Effector memory CD8-positive, alpha-beta T cell (primary cell): ENCODE results near the gene NACC2.

ENCODE experiments used
- ATAC-seq: fragments of 150-1000 bp; cut with Tn5 transposase; replicated peaks from 2 replicates; pipeline ENCODE4 v1.10.0; 2021; ENCODE audit warnings: mild to moderate bottlenecking, moderate library complexity
- DNase-seq, 3 experiments: peaks; one replicate each; pipeline ENCODE4 v3.0.0; 2021
- H3K27ac Mint-ChIP-seq, 2 donors: one replicate each; pipeline ENCODE4 v1.8.0; 2022; ENCODE audit warnings: mild to moderate bottlenecking in 2 of 2, mixed read lengths in 2 of 2, moderate library complexity in 2 of 2
- H3K27me3 Mint-ChIP-seq, 2 donors: one replicate each; pipeline ENCODE4 v1.8.0; 2022; ENCODE audit warnings: mixed read lengths in 2 of 2
- H3K36me3 Mint-ChIP-seq: one replicate; pipeline ENCODE4 v1.8.0; 2022; ENCODE audit warnings: mild to moderate bottlenecking, moderate library complexity, mixed read lengths; ENCODE audit not compliant: insufficient read depth
- H3K4me1 Mint-ChIP-seq, 2 donors: one replicate each; pipeline ENCODE4 v1.8.0; 2022; ENCODE audit warnings: low read depth in 2 of 2, mixed read lengths in 2 of 2
- H3K4me3 Mint-ChIP-seq, 2 donors: one replicate each; pipeline ENCODE4 v1.8.0; 2022; ENCODE audit warnings: mild to moderate bottlenecking in 2 of 2, mixed read lengths in 2 of 2, moderate library complexity in 2 of 2
- H3K9me3 Mint-ChIP-seq, 2 donors: one replicate each; pipeline ENCODE4 v1.8.0; 2022; ENCODE audit warnings: mixed read lengths in 2 of 2

The NACC2 gene

DNA sequence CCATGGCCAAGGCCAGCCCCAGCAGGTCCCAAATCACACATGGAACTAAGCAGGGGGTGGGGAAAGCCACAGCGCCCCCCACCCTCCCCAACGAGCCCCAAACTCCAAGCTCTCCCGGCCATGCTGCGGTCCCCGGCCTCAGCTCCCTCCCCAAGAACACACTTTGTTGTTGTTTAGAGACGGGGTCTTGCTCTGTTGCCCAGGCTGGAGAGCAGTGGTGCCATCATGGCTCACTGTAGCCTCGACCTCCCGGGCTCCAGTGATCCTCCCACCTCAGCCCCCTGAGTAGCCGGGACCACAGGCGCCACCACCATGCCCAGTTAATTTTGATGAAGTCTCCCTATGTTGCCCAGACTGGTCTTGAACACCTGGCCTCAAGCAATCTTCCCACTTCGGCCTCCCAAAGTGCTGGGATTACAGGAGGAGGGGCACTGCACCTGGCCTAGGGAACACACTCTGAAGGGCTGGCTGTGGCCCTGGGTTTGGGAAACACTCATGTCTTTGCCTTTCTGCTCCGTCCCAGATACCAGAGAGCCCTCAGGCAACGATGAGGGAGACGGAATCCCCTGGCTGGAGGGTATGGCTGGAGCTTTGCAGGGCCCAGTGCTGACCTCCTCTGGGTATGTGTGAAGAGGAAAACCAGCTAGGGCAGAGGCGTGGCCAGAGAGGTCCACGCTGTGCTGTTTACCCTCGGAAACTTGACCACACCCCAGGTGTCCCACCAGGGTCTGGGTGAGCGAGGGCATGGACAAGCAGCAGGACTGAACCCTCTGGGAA lies 80.8 kb downstream of the NACC2 start:
- H3K27ac Mint-ChIP-seq, result no peak overlapping the region

DNA sequence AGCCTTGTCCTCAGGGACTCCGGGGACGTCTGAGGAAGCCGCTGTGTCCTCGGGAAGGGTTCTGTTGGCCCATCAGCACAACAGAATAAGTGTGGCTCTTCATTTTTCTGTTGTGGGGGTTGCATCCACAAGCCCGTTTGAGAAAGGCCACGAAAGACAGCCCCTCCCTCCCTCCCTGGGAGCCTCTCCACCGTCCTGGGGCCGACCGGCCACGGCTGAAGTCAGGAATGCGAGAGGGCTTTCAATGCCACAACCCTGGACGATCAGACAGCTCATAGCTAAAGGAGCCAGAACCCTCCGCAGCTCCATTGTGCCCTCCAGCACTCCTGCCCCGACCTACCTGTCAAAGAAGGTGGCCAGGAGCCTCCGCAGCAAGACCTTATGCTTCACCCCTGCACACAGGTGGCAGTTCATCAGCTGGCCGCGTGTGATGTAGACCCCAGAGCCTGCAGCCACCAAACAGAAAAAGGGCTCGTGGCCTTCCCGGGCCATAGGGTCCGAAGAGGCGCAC lies 81.5 kb downstream of the NACC2 start:
- ATAC-seq (no peak), DNase-seq (no peak)
- Mint-ChIP-seq H3K9me3 (no peaks in the 10 kb centered on the region), H3K4me3 (no peak overlapping the region), H3K36me3 (peaks cover 3% of the 10 kb centered on the region), H3K4me1 (no peaks in the 10 kb centered on the region), H3K27ac (no peak overlapping the region), H3K27me3 (no peaks in the 10 kb centered on the region)

More for the DNA sequence above, 80.8 kb downstream of the NACC2 start:
- Mint-ChIP-seq H3K27me3 (no peaks in the 10 kb centered on the region), H3K4me3 (no peak overlapping the region), H3K4me1 (no peaks in the 10 kb centered on the region), H3K9me3 (no peaks in the 10 kb centered on the region), H3K36me3 (peaks cover 3% of the 10 kb centered on the region)
- no peak for DNase-seq
- no peak for ATAC-seq

DNA sequence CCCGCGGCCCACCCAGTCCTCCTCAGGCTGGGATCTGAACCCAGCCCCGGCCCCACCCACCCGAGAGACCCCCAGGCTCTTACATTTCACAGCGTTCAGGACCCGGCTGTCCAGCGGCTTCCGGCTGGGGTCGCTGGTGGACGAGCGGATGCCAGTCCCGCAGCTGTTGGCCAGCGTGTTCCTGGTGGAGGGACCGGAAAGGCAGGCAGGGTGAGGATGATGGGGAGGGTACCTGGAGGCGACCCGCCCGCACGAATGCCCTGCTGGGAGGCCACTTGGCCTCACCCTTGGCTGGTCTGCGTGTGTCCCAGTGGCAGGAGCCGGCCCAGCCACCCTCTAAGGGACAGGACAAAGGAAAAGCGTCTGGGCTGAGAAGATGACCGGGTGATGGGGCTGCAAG lies 82.0 kb downstream of the NACC2 start:
- Mint-ChIP-seq H3K27ac (no peak overlapping the region), H3K4me3 (no peak overlapping the region), H3K27me3 (no peaks in the 10 kb centered on the region), H3K36me3 (peaks cover 3% of the 10 kb centered on the region), H3K9me3 (no peaks in the 10 kb centered on the region), H3K4me1 (no peaks in the 10 kb centered on the region)
- DNase-seq (no peak), ATAC-seq (no peak)

DNA sequence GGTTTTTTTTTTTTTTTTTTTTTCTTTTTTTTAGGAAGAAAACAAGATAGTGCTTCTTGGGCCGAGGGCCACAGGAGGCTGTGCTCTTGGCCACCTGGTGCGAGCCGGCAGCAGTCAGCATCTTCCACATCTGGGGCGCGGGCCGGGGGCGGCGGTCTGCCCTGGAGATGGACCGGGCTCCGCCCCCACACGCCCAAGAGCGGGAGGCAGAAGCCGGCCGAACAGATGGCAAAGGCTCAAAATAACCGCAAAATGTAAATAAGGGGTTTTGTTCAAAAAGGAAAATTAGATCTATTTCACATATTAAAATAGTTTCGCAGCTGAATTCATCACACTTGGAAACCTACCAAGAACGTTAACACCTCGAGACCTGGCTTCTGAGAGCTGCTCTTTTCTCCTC lies 82.4 kb downstream of the NACC2 start:
- Mint-ChIP-seq H3K36me3 (peaks cover 3% of the 10 kb centered on the region), H3K27me3 (no peaks in the 10 kb centered on the region), H3K4me1 (peaks cover 0 to 2% of the 10 kb centered on the region in 2 donors), H3K4me3 (no peak overlapping the region), H3K27ac (no peak overlapping the region), H3K9me3 (no peaks in the 10 kb centered on the region)
- DNase-seq (no peak), ATAC-seq (no peak)

DNA sequence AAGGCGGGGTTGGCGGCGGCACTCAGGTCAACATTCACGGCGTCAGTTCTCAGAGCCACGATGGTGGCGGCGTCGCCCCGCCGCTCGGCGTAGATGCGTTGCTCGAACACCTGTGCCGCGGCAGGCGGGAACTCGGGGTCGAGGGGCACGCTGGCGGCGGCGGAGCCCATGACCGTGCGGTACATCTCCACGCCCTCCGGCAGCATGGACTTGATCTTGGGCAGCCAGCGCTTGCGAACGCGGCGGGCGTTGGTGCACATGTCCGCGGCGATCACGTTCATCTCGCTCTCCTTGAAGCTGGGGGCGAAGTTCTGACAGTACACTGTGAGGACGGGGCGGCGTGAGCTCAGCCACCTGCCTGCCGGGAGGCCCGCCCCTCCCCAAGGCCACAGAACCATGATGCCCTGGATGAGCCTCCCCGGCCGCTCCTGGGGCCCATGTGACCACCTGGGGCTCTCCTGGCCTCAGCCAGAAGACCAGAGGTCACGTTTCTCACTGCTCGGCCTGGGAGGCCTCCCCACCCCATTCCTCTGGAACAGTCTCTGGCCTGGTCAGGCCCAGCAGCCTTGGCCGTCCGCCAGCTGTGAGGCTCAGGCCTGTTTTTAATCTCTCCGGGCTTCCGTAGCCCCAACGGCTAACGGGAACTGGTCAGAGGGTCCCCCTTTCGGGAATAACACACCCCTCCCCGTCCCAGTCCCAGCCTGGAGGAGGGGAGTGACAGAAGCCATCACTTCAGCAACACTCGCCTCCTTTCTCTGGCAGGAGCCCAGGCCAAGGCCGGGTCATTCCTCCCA lies 83.2 kb downstream of the NACC2 start:
- DNase-seq, result no peak
- Mint-ChIP-seq H3K27ac (no peak overlapping the region), H3K9me3 (no peaks in the 10 kb centered on the region), H3K4me3 (no peak overlapping the region), H3K27me3 (no peaks in the 10 kb centered on the region), H3K36me3 (peaks cover 3% of the 10 kb centered on the region), H3K4me1 (peaks cover 0 to 2% of the 10 kb centered on the region in 2 donors)
- ATAC-seq, result no peak

DNA sequence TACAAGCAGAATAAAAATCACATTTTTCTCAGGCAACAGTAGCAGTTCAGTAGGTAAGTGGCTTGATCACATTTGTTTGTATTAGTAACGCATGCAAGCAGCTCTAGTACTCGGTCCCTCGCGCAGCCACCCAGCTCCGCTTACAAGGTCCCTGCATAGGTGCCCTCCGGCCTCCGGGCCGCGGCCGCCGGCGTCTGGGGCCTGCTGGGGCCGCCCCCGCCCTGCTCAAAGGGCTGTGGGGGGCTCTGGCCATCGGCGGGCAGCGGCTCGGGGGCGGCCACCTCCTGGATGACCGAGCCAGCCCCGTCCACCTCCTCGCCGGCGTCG lies 83.8 kb downstream of the NACC2 start:
- no peaks in the 10 kb centered on the region for H3K36me3 Mint-ChIP-seq
- H3K27ac Mint-ChIP-seq, result no peak overlapping the region
- no peak for DNase-seq
- ATAC-seq, result no peak
- H3K4me1 Mint-ChIP-seq, result peaks cover 0 to 2% of the 10 kb centered on the region in 2 donors
- H3K4me3 Mint-ChIP-seq, result no peak overlapping the region
- no peaks in the 10 kb centered on the region for H3K9me3 Mint-ChIP-seq
- H3K27me3 Mint-ChIP-seq, result no peaks in the 10 kb centered on the region

DNA sequence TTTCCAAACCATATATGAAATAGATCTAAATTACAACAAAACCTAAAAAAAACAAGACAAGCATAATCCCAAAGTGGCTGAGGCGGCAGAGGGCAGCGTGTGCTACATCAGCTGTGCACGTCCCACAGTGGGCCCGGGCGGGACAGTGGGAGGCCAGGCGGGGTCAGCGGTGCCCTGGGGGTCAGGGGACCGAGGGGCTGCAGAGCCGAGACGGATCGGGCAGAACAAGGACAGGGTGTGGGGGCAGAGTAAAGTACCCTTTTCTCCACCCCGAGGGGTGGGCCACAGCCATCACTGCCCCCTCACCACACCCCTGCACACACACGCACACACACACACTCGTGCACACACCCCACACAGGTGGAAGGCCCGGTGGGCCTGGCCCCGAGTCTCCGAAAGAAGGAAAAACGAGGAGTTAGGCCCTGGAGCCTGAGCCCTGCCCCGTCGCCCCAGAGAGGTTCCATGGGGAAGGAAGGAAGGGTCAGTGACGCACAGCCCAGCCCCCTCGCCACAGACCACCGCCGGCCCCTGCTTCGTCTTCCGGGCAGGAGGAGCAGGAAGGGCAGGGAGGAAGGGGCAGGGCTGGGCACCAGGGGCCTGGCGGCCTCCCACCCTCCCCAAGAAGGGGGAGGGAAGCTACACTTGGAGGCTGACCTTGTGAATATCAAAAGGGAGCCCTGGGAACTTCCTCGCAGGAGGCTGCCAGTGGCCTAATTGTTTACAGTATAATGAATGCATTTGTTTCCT lies 84.3 kb downstream of the NACC2 start:
- Mint-ChIP-seq H3K4me3 (no peak overlapping the region), H3K27ac (no peak overlapping the region), H3K9me3 (no peaks in the 10 kb centered on the region), H3K36me3 (no peaks in the 10 kb centered on the region), H3K27me3 (no peaks in the 10 kb centered on the region), H3K4me1 (peaks cover 0 to 2% of the 10 kb centered on the region in 2 donors)
- DNase-seq, result no peak
- no peak for ATAC-seq

DNA sequence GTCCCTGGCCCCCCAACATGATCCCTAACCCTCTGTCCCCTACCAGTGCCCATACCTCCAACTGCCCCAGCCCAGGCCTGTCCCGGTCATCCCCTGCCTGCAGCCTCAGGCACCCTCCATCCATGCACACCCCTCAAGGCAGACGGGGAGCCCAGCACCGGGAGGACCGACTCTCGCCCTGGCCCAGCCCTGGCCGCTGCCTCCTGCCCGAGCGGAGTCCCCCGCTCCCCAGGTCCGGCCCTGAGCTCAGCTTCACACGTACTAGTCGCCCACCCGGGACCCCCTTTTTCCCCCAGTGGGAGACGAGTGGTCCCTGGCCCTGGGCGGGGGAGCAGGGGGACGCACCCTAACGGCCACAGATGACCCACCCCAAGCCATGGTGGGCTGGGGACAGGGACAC lies 84.9 kb downstream of the NACC2 start:
- no peak overlapping the region for H3K4me3 Mint-ChIP-seq

DNA sequence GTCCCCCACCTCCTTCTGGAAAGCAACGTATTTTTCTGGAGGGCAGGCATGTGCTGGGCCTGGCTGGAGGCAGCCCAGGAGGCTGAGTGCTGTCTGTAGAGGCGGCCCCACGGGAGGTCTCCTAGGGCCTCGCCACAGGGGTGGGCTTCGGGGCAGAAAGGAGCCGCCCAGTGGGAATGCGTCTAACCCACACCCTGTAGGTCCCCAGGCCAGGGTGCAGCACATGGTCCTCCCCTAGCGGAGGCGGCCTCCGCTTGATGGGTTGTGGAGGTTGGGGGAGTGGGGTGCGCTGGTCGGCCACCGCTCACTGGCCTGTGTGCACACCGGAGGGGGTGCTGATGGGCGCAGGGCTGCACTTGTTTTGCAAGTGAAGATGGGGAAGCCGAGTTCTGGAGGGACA lies 85.6 kb downstream of the NACC2 start:
- Mint-ChIP-seq H3K27ac (no peak overlapping the region), H3K27me3 (no peaks in the 10 kb centered on the region), H3K4me3 (no peak overlapping the region), H3K9me3 (no peaks in the 10 kb centered on the region), H3K4me1 (peaks cover 0 to 2% of the 10 kb centered on the region in 2 donors), H3K36me3 (no peaks in the 10 kb centered on the region)
- ATAC-seq (no peak), DNase-seq (no peak)

More for the DNA sequence above, 84.9 kb downstream of the NACC2 start:
- H3K36me3 Mint-ChIP-seq, result no peaks in the 10 kb centered on the region
- ATAC-seq (no peak), DNase-seq (no peak)
- no peaks in the 10 kb centered on the region for H3K27me3 Mint-ChIP-seq
- H3K9me3 Mint-ChIP-seq, result no peaks in the 10 kb centered on the region
- peaks cover 0 to 2% of the 10 kb centered on the region in 2 donors for H3K4me1 Mint-ChIP-seq
- no peak overlapping the region for H3K27ac Mint-ChIP-seq

DNA sequence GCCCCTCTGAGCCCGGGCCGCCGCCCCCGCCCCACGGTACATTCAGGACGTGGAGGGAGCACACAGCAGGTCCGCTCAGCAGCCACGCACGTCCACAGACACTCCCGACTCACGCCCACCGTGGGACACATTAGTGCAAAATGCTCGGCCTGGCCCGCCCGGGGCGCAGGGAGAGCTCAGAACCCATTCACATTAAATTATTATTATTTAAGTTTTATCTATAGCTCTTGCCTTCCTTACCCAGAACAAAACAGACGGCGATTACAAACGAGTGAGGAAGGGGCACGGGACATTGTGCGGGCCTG lies 86.4 kb downstream of the NACC2 start:
- H3K4me3 Mint-ChIP-seq, result no peak overlapping the region

DNA sequence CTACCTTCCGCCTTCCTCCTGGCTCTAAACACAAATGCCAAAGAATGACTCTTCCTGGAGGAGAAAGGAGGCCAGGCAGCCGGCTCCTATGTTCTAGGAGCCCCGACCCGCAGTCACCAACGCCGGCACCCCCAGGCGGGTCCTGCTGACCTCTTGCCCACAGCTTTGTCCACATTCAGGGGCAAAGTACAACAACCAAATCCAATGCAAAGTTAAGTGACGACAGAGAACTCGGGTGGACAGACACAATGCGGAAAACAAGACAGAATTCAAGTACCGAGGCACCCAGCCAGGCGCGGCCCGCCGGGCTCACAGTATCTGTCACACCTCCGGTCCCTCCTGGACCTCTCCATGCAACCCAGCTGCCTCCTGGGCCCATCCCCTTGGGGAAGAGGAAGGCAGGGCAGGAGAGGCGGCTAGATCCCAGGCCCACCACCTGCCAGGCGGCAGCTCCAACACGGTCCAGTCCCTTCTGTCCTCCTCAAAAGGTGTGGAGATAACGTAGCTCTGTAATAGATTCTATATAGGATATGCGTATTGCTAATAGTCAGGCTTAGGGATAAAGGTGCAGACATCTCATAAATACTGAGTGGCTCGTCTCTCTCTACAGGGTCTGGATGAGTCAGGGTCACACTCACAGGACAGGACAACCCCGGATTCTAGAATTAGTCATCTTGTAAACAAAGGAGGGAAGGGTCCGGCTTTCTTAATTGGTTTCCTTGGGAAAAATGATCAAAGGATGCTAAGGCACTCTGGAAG lies 87.0 kb downstream of the NACC2 start:
- Mint-ChIP-seq H3K9me3 (no peaks in the 10 kb centered on the region), H3K27me3 (no peaks in the 10 kb centered on the region), H3K27ac (peak overlapping the region in 1 of 2 donors; percentile 28), H3K4me1 (peaks cover 0 to 2% of the 10 kb centered on the region in 2 donors), H3K36me3 (no peaks in the 10 kb centered on the region), H3K4me3 (no peak overlapping the region)
- ATAC-seq, result no peak
- DNase-seq, result no peak

More for the DNA sequence above, 86.4 kb downstream of the NACC2 start:
- DNase-seq (no peak), ATAC-seq (no peak)
- Mint-ChIP-seq H3K36me3 (no peaks in the 10 kb centered on the region), H3K27me3 (no peaks in the 10 kb centered on the region), H3K27ac (no peak overlapping the region), H3K4me1 (peaks cover 0 to 2% of the 10 kb centered on the region in 2 donors), H3K9me3 (no peaks in the 10 kb centered on the region)

DNA sequence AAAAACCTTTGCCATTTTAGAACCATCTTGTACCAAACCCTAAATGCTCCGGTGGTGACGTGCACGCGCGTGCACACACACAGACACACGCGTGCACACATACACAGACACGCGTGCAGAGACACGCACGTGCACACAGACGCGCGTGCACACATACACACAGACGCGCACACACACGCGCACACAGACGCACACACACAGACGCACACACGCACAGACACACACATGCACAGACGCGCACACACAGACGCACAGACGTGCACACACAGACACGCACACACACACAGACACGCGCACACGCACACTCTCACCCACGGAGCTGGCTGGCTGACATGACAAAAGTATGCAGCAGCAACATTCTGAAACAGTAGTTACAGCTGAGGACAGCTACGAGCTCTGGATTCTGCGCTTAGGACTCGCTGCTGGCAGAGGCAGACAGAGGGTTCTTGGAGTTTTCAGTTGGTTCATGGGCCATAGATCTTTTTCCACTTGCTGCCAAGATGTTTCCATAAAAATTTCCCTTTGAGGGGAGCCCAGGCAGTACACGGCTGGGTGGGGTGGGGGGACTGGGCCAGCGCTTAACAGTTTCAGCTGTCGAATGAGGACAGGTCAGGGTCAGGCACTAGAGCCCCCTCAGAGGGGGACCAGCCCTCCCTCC lies 87.7 kb downstream of the NACC2 start:
- DNase-seq, result no peak
- no peaks in the 10 kb centered on the region for H3K9me3 Mint-ChIP-seq
- no peaks in the 10 kb centered on the region for H3K36me3 Mint-ChIP-seq
- H3K4me3 Mint-ChIP-seq, result no peak overlapping the region
- no peaks in the 10 kb centered on the region for H3K27me3 Mint-ChIP-seq
- H3K4me1 Mint-ChIP-seq, result peaks cover 0 to 2% of the 10 kb centered on the region in 2 donors
- peak overlapping the region in 1 of 2 donors; percentile 28 for H3K27ac Mint-ChIP-seq
- no peak for ATAC-seq

DNA sequence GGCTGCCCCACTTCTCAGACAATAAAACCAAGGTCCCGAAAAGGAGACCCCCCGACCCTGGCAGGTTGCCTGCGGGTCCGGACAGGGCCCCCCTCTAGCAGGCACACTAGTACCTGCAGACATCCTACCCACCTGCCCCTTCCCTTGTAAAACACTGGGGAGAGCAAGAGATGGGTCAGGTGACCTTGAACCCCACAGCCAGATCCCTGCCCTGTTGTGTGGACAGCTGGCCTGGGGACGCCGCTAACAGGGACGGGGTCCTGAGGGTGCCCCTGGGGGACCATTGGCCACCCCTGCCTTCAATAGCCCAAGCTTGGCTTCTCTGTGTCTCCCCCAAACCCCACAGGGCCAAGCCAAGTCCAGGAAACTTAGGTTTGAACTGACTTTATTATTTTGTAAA lies 88.9 kb downstream of the NACC2 start:
- Mint-ChIP-seq H3K27ac (no peak overlapping the region), H3K36me3 (no peaks in the 10 kb centered on the region), H3K4me1 (peaks cover 0 to 2% of the 10 kb centered on the region in 2 donors), H3K4me3 (no peak overlapping the region), H3K27me3 (no peaks in the 10 kb centered on the region), H3K9me3 (no peaks in the 10 kb centered on the region)
- DNase-seq (no peak), ATAC-seq (no peak)
